ENCODE measurements around the gene RECQL5.

- no peak for TF ChIP-seq PBX3 (CRISPR knock-in tag; IDR thresholded peaks at IDR 0.05)
- TF ChIP-seq TCF7L2 (IDR thresholded peaks at IDR 0.05; ENCODE audit: borderline replicate concordance, low read depth, low read length): no peak
- TF ChIP-seq, protein P1, sequence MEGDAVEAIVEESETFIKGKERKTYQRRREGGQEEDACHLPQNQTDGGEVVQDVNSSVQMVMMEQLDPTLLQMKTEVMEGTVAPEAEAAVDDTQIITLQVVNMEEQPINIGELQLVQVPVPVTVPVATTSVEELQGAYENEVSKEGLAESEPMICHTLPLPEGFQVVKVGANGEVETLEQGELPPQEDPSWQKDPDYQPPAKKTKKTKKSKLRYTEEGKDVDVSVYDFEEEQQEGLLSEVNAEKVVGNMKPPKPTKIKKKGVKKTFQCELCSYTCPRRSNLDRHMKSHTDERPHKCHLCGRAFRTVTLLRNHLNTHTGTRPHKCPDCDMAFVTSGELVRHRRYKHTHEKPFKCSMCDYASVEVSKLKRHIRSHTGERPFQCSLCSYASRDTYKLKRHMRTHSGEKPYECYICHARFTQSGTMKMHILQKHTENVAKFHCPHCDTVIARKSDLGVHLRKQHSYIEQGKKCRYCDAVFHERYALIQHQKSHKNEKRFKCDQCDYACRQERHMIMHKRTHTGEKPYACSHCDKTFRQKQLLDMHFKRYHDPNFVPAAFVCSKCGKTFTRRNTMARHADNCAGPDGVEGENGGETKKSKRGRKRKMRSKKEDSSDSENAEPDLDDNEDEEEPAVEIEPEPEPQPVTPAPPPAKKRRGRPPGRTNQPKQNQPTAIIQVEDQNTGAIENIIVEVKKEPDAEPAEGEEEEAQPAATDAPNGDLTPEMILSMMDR (tag by site-specific recombination; IDR thresholded peaks at IDR 0.05): no peak
- TF ChIP-seq ZBTB48 (tag by site-specific recombination; IDR thresholded peaks at IDR 0.05): no peak
- TF ChIP-seq REST (tag by site-specific recombination; IDR thresholded peaks at IDR 0.05): no peak
- TF ChIP-seq, protein P2, sequence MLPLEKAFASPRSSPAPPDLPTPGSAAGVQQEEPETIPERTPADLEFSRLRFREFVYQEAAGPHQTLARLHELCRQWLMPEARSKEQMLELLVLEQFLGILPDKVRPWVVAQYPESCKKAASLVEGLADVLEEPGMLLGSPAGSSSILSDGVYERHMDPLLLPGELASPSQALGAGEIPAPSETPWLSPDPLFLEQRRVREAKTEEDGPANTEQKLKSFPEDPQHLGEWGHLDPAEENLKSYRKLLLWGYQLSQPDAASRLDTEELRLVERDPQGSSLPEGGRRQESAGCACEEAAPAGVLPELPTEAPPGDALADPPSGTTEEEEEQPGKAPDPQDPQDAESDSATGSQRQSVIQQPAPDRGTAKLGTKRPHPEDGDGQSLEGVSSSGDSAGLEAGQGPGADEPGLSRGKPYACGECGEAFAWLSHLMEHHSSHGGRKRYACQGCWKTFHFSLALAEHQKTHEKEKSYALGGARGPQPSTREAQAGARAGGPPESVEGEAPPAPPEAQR (tag by site-specific recombination; IDR thresholded peaks at IDR 0.05): no peak
- no peak for TF ChIP-seq ZNF138 (tag by site-specific recombination; IDR thresholded peaks at IDR 0.05; ENCODE audit: borderline replicate concordance)
- no peak for TF ChIP-seq ZNF133 (tag by site-specific recombination; IDR thresholded peaks at IDR 0.05)
- no peak for TF ChIP-seq KLF7 (tag by site-specific recombination; IDR thresholded peaks at IDR 0.05; ENCODE audit: borderline replicate concordance)
- no peak for TF ChIP-seq PRDM1 (tag by site-specific recombination; IDR thresholded peaks at IDR 0.05)
- TF ChIP-seq, protein P3, sequence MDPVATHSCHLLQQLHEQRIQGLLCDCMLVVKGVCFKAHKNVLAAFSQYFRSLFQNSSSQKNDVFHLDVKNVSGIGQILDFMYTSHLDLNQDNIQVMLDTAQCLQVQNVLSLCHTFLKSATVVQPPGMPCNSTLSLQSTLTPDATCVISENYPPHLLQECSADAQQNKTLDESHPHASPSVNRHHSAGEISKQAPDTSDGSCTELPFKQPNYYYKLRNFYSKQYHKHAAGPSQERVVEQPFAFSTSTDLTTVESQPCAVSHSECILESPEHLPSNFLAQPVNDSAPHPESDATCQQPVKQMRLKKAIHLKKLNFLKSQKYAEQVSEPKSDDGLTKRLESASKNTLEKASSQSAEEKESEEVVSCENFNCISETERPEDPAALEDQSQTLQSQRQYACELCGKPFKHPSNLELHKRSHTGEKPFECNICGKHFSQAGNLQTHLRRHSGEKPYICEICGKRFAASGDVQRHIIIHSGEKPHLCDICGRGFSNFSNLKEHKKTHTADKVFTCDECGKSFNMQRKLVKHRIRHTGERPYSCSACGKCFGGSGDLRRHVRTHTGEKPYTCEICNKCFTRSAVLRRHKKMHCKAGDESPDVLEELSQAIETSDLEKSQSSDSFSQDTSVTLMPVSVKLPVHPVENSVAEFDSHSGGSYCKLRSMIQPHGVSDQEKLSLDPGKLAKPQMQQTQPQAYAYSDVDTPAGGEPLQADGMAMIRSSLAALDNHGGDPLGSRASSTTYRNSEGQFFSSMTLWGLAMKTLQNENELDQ (tag by site-specific recombination; IDR thresholded peaks at IDR 0.05; ENCODE audit: low read depth): no peak
- no peak for TF ChIP-seq ZNF366 (tag by site-specific recombination; conservative IDR thresholded peaks at IDR 0.05)
- TF ChIP-seq ZNF830 (tag by site-specific recombination; IDR thresholded peaks at IDR 0.05; ENCODE audit: low read depth): no peak
Measured at GRCh38 chr17:75594499-75595283, 72.3 kb downstream of the RECQL5 start.
